Bronchial epithelial cell (primary cell): ENCODE results near the gene KIZ. TPM values are rescaled to one million over a fixed set of nuclear protein-coding genes. Genes with fewer than 3 reads are reported as not detected.
A peak's percentile ranks its signal among the peaks of the same experiment; 100 is the strongest.

Experiments
- DNase-seq: peaks from one replicate; pipeline ENCODE4 v3.0.0-alpha.2; 2010; ENCODE audit warnings: low read depth
- FAIRE-seq: peaks from 2 replicates; lab custom pipeline; 2011; peaks lifted over from hg19 to GRCh38; lab: Jason Lieb, UNC
- H3K27me3 ChIP-seq: 2 replicates; pipeline ENCODE4 v1.5.1; 2011; ENCODE audit warnings: low read length; ENCODE audit not compliant: control insufficient read depth, insufficient read depth
- H3K36me3 ChIP-seq: 2 replicates; pipeline ENCODE4 v1.5.1; 2011; ENCODE audit warnings: low read length; ENCODE audit not compliant: control insufficient read depth, insufficient read depth
- H3K4me3 ChIP-seq: 2 replicates; pipeline ENCODE4 v1.5.1; 2011; ENCODE audit warnings: mild to moderate bottlenecking, low read depth, low read length, control low read depth
- total RNA-seq: library from RNA; depleted of rRNA; stranded (reverse); fragments of >200 nt; gene quantifications from 2 replicates; pipeline ENCODE4 v1.2.1, GENCODE V29; 2014
- TF ChIP-seq, protein P1 (sequence below): IDR thresholded peaks from 2 replicates; pipeline ENCODE4 v1.5.1; 2011; ENCODE audit warnings: mild to moderate bottlenecking, moderate library complexity, low read length, control low read depth, inconsistent platforms; ENCODE audit not compliant: insufficient read depth, severe bottlenecking

Gene KIZ
- total RNA-seq, 1 donor from 2014 or later, result 12.9 TPM

DNA sequence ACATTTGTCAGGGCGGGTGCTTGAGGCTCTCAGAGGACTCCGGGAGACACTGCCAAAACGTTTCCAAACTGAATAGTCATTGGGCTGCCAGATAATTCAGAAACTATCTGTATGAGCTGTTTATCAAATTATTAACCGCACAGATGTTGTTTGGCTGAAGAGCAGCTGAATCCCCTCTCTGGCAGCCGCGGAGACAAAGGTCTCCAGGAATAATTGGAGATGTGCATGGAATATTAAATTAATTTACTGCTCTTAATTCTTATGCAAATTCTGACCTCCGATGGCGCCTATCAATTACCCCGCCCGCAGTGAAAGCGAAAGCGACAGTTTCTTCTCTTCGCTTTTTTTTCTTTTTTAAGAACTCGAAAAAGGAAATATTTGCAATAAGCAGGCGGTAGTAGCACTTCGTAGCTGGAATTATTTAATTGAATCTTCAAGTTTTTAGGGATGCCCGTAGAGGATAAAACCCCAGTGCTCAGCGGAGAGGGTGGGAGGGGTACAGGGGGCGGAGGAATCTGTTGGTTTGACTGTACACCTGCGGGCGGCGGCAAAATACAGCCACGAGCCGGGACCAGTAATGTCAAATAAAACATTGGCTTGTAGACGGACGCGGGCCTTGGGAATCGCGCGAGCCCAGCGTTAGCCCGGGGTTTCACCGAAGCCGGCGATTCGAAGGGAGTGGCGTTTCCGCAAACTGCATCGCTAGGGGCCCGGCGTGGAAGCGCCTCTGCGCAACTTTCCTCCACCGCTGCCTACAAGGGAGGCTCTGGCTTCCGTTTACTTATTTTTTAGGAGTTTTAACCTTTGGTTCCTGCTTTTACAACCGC is 25.9 kb upstream of the KIZ start:
- FAIRE-seq, result no peak
- TF ChIP-seq, protein P1, sequence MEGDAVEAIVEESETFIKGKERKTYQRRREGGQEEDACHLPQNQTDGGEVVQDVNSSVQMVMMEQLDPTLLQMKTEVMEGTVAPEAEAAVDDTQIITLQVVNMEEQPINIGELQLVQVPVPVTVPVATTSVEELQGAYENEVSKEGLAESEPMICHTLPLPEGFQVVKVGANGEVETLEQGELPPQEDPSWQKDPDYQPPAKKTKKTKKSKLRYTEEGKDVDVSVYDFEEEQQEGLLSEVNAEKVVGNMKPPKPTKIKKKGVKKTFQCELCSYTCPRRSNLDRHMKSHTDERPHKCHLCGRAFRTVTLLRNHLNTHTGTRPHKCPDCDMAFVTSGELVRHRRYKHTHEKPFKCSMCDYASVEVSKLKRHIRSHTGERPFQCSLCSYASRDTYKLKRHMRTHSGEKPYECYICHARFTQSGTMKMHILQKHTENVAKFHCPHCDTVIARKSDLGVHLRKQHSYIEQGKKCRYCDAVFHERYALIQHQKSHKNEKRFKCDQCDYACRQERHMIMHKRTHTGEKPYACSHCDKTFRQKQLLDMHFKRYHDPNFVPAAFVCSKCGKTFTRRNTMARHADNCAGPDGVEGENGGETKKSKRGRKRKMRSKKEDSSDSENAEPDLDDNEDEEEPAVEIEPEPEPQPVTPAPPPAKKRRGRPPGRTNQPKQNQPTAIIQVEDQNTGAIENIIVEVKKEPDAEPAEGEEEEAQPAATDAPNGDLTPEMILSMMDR, result no peak
- H3K27me3 ChIP-seq, result peaks cover 54% of the 10 kb centered on the region
- H3K36me3 ChIP-seq, result no peaks in the 10 kb centered on the region
- DNase-seq, result no peak
- peak overlapping the region; percentile 2 for H3K4me3 ChIP-seq

GRCh38 chr20:21100578-21101452 is 25.1 kb upstream of the KIZ start:
- TF ChIP-seq, protein P1, result no peak
- Histone ChIP-seq H3K27me3 (peaks cover 61% of the 10 kb centered on the region), H3K36me3 (no peaks in the 10 kb centered on the region), H3K4me3 (peak overlapping the region; percentile 21)
- DNase-seq, result no peak
- no peak for FAIRE-seq

- Histone ChIP-seq H3K36me3 (no peaks in the 10 kb centered on the region), H3K27me3 (peaks cover 67% of the 10 kb centered on the region), H3K4me3 (peak overlapping the region; percentile 21)
- TF ChIP-seq, protein P1, result no peak
- DNase-seq, result no peak
- no peak for FAIRE-seq
Measured at GRCh38 chr20:21101453-21101931, 24.4 kb upstream of the KIZ start.

DNA sequence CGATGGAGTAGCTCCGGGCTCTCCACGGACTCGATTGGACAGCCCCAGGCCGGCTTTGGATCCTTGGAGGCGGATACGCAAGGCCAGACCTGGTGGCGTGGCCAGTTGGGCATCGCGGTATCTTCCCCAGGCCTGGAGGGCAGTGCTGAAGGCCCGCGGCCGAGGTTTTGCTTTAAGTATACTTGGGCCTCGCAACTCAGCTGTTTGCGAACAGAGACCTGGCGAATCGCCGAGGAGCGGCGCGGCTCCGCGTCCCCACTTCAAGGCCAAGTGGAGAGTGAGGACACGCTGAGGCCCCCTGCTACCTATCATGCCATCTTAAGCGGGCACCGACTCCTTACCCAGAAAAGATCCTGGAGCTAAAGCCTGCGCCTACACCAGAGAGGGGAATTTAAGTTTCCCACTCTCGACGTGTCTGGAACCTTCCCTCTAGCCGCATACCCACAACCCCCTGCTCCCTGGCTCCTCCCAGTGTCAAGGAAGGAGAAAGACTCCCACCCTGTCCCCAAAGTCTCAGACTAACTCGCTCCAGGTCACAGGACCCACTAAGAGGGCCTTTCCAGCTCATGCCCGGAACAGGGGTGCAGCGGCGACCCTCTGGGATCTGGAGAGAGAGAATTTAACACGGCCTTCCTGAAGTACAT is 23.8 kb upstream of the KIZ start:
- DNase-seq (no peak), FAIRE-seq (no peak)
- peaks cover 70% of the 10 kb centered on the region for H3K27me3 ChIP-seq
- TF ChIP-seq, protein P1, result no peak
- no peaks in the 10 kb centered on the region for H3K36me3 ChIP-seq
- H3K4me3 ChIP-seq, result no peak overlapping the region

- DNase-seq (no peak), FAIRE-seq (no peak)
- Histone ChIP-seq H3K4me3 (no peak overlapping the region), H3K27me3 (peaks cover 70% of the 10 kb centered on the region), H3K36me3 (no peaks in the 10 kb centered on the region)
- TF ChIP-seq, protein P1, result no peak
Measured at GRCh38 chr20:21102603-21103311, 23.1 kb upstream of the KIZ start.
